WTC11 (cell line): ENCODE measurements around the gene HBEGF. TPM values are rescaled to one million over a fixed set of nuclear protein-coding genes. Genes with fewer than 3 reads are reported as not detected.

Experiments used
- ATAC-seq: fragments of 200-7000 bp; cut with Tn5 transposase; 2 replicates; pipeline ENCODE4 v1.10.0; 2021; ENCODE audit warnings: mild to moderate bottlenecking, moderate library complexity
- CTCF ChIA-PET: fragments of 300-600 bp; sonication (Branson Sonifier 250); formaldehyde crosslinking; loops from one replicate; lab custom pipeline; 2021; ENCODE audit warnings: antibody characterized with exemption; lab: Charles Lee
- POLR2A ChIA-PET: fragments of 350-600 bp; sonication (Branson Sonifier 250); formaldehyde crosslinking; loops from one replicate; lab custom pipeline; 2021; ENCODE audit warnings: antibody characterized with exemption; lab: Charles Lee
- DNase-seq: peaks from one replicate; pipeline ENCODE4 v3.0.0; 2021; ENCODE audit warnings: low spot score
- H3K27ac Mint-ChIP-seq: 2 replicates; pipeline ENCODE4 v1.8.0; 2021; ENCODE audit warnings: mixed read lengths
- H3K27me3 Mint-ChIP-seq: 2 replicates; pipeline ENCODE4 v1.8.0; 2021; ENCODE audit warnings: low read depth, mild to moderate bottlenecking, moderate library complexity, mixed read lengths
- H3K36me3 Mint-ChIP-seq: 2 replicates; pipeline ENCODE4 v1.8.0; 2021; ENCODE audit warnings: mixed read lengths
- H3K4me1 Mint-ChIP-seq: 2 replicates; pipeline ENCODE4 v1.8.0; 2022; ENCODE audit warnings: mixed read lengths
- H3K4me3 Mint-ChIP-seq: 2 replicates; pipeline ENCODE4 v1.8.0; 2021; ENCODE audit warnings: mild to moderate bottlenecking, moderate library complexity, mixed read lengths
- H3K9me3 Mint-ChIP-seq: 2 replicates; pipeline ENCODE4 v1.8.0; 2021; ENCODE audit warnings: mixed read lengths
- ELF4 ChIP-seq: sonication (generic); formaldehyde crosslinking; IDR thresholded peaks from 2 replicates; pipeline ENCODE4 v1.8.1; 2022; ENCODE audit warnings: low read depth, mild to moderate bottlenecking, moderate library complexity, missing genetic modification reagents
- ETV6 ChIP-seq: sonication (generic); formaldehyde crosslinking; IDR thresholded peaks from 2 replicates; pipeline ENCODE4 v1.8.1; 2022; ENCODE audit warnings: mild to moderate bottlenecking, missing genetic modification reagents
- FOXJ3 ChIP-seq: sonication (generic); formaldehyde crosslinking; IDR thresholded peaks from 2 replicates; pipeline ENCODE4 v1.9.0; 2021; ENCODE audit warnings: missing genetic modification reagents, mild to moderate bottlenecking, borderline replicate concordance
- FOXP1 ChIP-seq: sonication (generic); formaldehyde crosslinking; IDR thresholded peaks from 2 replicates; pipeline ENCODE4 v1.8.0; 2022; ENCODE audit warnings: missing genetic modification reagents, mild to moderate bottlenecking, moderate library complexity, borderline replicate concordance
- FOXP4 ChIP-seq: sonication (generic); formaldehyde crosslinking; IDR thresholded peaks from 2 replicates; pipeline ENCODE4 v1.8.0; 2022; ENCODE audit warnings: mild to moderate bottlenecking, missing genetic modification reagents
- GABPB1 ChIP-seq: sonication (generic); formaldehyde crosslinking; IDR thresholded peaks from 2 replicates; pipeline ENCODE4 v1.8.1; 2023; ENCODE audit warnings: mild to moderate bottlenecking, missing genetic modification reagents
- GRHL2 ChIP-seq: fragments of 250-450 bp; sonication (Bioruptor Pico); IDR thresholded peaks from 2 replicates; pipeline ENCODE4 v1.8.0; 2022; ENCODE audit warnings: mild to moderate bottlenecking, moderate library complexity; ENCODE audit not compliant: insufficient replicate concordance, severe bottlenecking
- GTF2I ChIP-seq: fragments of 250-450 bp; sonication (Bioruptor Pico); conservative IDR thresholded peaks from 2 replicates; pipeline ENCODE4 v1.4.0; 2021; ENCODE audit warnings: mild to moderate bottlenecking
- IRF1 ChIP-seq: sonication (generic); formaldehyde crosslinking; IDR thresholded peaks from 2 replicates; pipeline ENCODE4 v1.8.0; 2023; ENCODE audit warnings: missing genetic modification reagents
- JAZF1 ChIP-seq: fragments of 250-450 bp; sonication (Bioruptor Pico); IDR thresholded peaks from 2 replicates; pipeline ENCODE4 v1.9.0; 2021; ENCODE audit warnings: moderate library complexity, mild to moderate bottlenecking, inconsistent platforms
- MYBL2 ChIP-seq: sonication (generic); formaldehyde crosslinking; IDR thresholded peaks from 2 replicates; pipeline ENCODE4 v1.8.1; 2023; ENCODE audit warnings: mild to moderate bottlenecking, moderate library complexity, missing genetic modification reagents
- NFYB ChIP-seq: sonication (generic); formaldehyde crosslinking; conservative IDR thresholded peaks from 2 replicates; pipeline ENCODE4 v1.8.0; 2022; ENCODE audit warnings: low read depth, missing genetic modification reagents
- NR3C1 ChIP-seq: sonication (generic); formaldehyde crosslinking; conservative IDR thresholded peaks from 2 replicates; pipeline ENCODE4 v1.8.1; 2023; ENCODE audit warnings: low read depth, mild to moderate bottlenecking, missing genetic modification reagents
- STAT6 ChIP-seq: sonication (generic); formaldehyde crosslinking; conservative IDR thresholded peaks from 2 replicates; pipeline ENCODE4 v1.8.1; 2023; ENCODE audit warnings: mild to moderate bottlenecking, low read depth, missing genetic modification reagents, moderate library complexity
- ZMAT4 ChIP-seq: fragments of 250-450 bp; sonication (Bioruptor Pico); IDR thresholded peaks from 2 replicates; pipeline ENCODE4 v1.9.0; 2021; ENCODE audit warnings: mild to moderate bottlenecking
- ZNF317 ChIP-seq: sonication (generic); formaldehyde crosslinking; IDR thresholded peaks from 2 replicates; pipeline ENCODE4 v1.8.1; 2023; ENCODE audit warnings: low read depth, mild to moderate bottlenecking, moderate library complexity, missing genetic modification reagents, borderline replicate concordance
- ZNF416 ChIP-seq: fragments of 250-450 bp; sonication (Bioruptor Pico); IDR thresholded peaks from 2 replicates; pipeline ENCODE4 v1.9.0; 2021; ENCODE audit warnings: mild to moderate bottlenecking, inconsistent platforms
- total RNA-seq: library from RNA; stranded (reverse); gene quantifications from 3 replicates; pipeline ENCODE4 v1.2.3, GENCODE V29; 2021
- TF ChIP-seq, protein P1 (sequence below): sonication (generic); formaldehyde crosslinking; IDR thresholded peaks from 2 replicates; pipeline ENCODE4 v1.8.1; 2023; ENCODE audit warnings: mild to moderate bottlenecking, missing genetic modification reagents, borderline replicate concordance
- TF ChIP-seq, protein P2 (sequence below): sonication (generic); formaldehyde crosslinking; IDR thresholded peaks from 2 replicates; pipeline ENCODE4 v1.8.1; 2022; ENCODE audit warnings: mild to moderate bottlenecking, moderate library complexity, missing genetic modification reagents
- TF ChIP-seq, protein P3 (sequence below): fragments of 250-450 bp; sonication (Bioruptor Pico); IDR thresholded peaks from 2 replicates; pipeline ENCODE4 v1.9.0; 2021; ENCODE audit warnings: mild to moderate bottlenecking, borderline replicate concordance

HBEGF gene
- total RNA-seq, 1 experiment from 2014 or later: 4.0 TPM

GRCh38 chr5:140341591-140341990 lies 4.8 kb downstream of the HBEGF start:
- CTCF ChIA-PET: no interaction called here
- Mint-ChIP-seq H3K4me1 (peaks cover 18% of the 10 kb centered on the region), H3K9me3 (no peaks in the 10 kb centered on the region)
- TF ChIP-seq ETV6 (no peak), GRHL2 (CRISPR knock-in tag) (no peak), MYBL2 (CRISPR knock-in tag) (no peak), IRF1 (no peak), FOXJ3 (CRISPR knock-in tag) (no peak), FOXP4 (CRISPR knock-in tag) (no peak), JAZF1 (no peak), ZMAT4 (CRISPR knock-in tag) (no peak), ZNF416 (CRISPR knock-in tag) (no peak)
- TF ChIP-seq, protein P1, sequence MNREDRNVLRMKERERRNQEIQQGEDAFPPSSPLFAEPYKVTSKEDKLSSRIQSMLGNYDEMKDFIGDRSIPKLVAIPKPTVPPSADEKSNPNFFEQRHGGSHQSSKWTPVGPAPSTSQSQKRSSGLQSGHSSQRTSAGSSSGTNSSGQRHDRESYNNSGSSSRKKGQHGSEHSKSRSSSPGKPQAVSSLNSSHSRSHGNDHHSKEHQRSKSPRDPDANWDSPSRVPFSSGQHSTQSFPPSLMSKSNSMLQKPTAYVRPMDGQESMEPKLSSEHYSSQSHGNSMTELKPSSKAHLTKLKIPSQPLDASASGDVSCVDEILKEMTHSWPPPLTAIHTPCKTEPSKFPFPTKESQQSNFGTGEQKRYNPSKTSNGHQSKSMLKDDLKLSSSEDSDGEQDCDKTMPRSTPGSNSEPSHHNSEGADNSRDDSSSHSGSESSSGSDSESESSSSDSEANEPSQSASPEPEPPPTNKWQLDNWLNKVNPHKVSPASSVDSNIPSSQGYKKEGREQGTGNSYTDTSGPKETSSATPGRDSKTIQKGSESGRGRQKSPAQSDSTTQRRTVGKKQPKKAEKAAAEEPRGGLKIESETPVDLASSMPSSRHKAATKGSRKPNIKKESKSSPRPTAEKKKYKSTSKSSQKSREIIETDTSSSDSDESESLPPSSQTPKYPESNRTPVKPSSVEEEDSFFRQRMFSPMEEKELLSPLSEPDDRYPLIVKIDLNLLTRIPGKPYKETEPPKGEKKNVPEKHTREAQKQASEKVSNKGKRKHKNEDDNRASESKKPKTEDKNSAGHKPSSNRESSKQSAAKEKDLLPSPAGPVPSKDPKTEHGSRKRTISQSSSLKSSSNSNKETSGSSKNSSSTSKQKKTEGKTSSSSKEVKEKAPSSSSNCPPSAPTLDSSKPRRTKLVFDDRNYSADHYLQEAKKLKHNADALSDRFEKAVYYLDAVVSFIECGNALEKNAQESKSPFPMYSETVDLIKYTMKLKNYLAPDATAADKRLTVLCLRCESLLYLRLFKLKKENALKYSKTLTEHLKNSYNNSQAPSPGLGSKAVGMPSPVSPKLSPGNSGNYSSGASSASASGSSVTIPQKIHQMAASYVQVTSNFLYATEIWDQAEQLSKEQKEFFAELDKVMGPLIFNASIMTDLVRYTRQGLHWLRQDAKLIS: no peak
- TF ChIP-seq, protein P2, sequence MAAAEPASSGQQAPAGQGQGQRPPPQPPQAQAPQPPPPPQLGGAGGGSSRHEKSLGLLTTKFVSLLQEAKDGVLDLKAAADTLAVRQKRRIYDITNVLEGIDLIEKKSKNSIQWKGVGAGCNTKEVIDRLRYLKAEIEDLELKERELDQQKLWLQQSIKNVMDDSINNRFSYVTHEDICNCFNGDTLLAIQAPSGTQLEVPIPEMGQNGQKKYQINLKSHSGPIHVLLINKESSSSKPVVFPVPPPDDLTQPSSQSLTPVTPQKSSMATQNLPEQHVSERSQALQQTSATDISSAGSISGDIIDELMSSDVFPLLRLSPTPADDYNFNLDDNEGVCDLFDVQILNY (CRISPR knock-in tag): no peak
- TF ChIP-seq, all 79 proteins: peak for 0
- ATAC-seq (no peak), DNase-seq (no peak)
- Mint-ChIP-seq H3K27me3 (peaks cover 11% of the 10 kb centered on the region), H3K27ac (no peak overlapping the region), H3K4me3 (no peak overlapping the region), H3K36me3 (no peaks in the 10 kb centered on the region)
- POLR2A ChIA-PET: no interaction called here

- CTCF ChIA-PET: no interaction called here
- TF ChIP-seq ZNF317 (CRISPR knock-in tag) (no peak), NR3C1 (no peak), ELF4 (no peak), FOXP1 (CRISPR knock-in tag) (no peak), STAT6 (CRISPR knock-in tag) (no peak), JAZF1 (no peak), NFYB (CRISPR knock-in tag) (no peak), GABPB1 (CRISPR knock-in tag) (no peak), GTF2I (no peak)
- TF ChIP-seq, protein P3, sequence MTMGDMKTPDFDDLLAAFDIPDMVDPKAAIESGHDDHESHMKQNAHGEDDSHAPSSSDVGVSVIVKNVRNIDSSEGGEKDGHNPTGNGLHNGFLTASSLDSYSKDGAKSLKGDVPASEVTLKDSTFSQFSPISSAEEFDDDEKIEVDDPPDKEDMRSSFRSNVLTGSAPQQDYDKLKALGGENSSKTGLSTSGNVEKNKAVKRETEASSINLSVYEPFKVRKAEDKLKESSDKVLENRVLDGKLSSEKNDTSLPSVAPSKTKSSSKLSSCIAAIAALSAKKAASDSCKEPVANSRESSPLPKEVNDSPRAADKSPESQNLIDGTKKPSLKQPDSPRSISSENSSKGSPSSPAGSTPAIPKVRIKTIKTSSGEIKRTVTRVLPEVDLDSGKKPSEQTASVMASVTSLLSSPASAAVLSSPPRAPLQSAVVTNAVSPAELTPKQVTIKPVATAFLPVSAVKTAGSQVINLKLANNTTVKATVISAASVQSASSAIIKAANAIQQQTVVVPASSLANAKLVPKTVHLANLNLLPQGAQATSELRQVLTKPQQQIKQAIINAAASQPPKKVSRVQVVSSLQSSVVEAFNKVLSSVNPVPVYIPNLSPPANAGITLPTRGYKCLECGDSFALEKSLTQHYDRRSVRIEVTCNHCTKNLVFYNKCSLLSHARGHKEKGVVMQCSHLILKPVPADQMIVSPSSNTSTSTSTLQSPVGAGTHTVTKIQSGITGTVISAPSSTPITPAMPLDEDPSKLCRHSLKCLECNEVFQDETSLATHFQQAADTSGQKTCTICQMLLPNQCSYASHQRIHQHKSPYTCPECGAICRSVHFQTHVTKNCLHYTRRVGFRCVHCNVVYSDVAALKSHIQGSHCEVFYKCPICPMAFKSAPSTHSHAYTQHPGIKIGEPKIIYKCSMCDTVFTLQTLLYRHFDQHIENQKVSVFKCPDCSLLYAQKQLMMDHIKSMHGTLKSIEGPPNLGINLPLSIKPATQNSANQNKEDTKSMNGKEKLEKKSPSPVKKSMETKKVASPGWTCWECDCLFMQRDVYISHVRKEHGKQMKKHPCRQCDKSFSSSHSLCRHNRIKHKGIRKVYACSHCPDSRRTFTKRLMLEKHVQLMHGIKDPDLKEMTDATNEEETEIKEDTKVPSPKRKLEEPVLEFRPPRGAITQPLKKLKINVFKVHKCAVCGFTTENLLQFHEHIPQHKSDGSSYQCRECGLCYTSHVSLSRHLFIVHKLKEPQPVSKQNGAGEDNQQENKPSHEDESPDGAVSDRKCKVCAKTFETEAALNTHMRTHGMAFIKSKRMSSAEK (CRISPR knock-in tag): no peak
Measured at GRCh38 chr5:140340605-140341121, 5.7 kb downstream of the HBEGF start.

More at GRCh38 chr5:140340605-140341121, 5.7 kb downstream of the HBEGF start:
- ATAC-seq (no peak), DNase-seq (no peak)
- H3K27ac Mint-ChIP-seq: no peak overlapping the region
- H3K36me3 Mint-ChIP-seq: no peaks in the 10 kb centered on the region; the same call in 1 of the 2 replicates
- no peak overlapping the region for H3K4me3 Mint-ChIP-seq
- H3K9me3 Mint-ChIP-seq: no peaks in the 10 kb centered on the region
- peaks cover 9% of the 10 kb centered on the region for H3K27me3 Mint-ChIP-seq
- peaks cover 16% of the 10 kb centered on the region for H3K4me1 Mint-ChIP-seq
- POLR2A ChIA-PET: no interaction called here
